Activated T-cell treated with anti-CD3 and anti-CD28 coated beads, Interleukin-2, amount 50 U/mL, for 4 hours (primary cell): Measurements from ENCODE around the gene ZFYVE19. TPM values are rescaled to one million over a fixed set of nuclear protein-coding genes. Genes with fewer than 3 reads are reported as not detected.

Source experiments
- ATAC-seq, 2 donors: fragments of 200-7000 bp; cut with Tn5 transposase; one replicate each; pipeline ENCODE4 v1.10.0; 2021
- DNase-seq: peaks from one replicate; pipeline ENCODE4 v3.0.0-alpha.2; 2020
- H3K27me3 Mint-ChIP-seq: one replicate; pipeline ENCODE4 v1.8.0; 2021; ENCODE audit warnings: low read depth, mixed read lengths
- H3K36me3 Mint-ChIP-seq: one replicate; pipeline ENCODE4 v1.8.0; 2022; ENCODE audit warnings: mixed read lengths; ENCODE audit not compliant: insufficient read depth
- H3K4me1 Mint-ChIP-seq: one replicate; pipeline ENCODE4 v1.8.0; 2021; ENCODE audit warnings: low read depth, mixed read lengths
- H3K4me3 Mint-ChIP-seq: one replicate; pipeline ENCODE4 v1.8.0; 2021; ENCODE audit warnings: mild to moderate bottlenecking, moderate library complexity, mixed read lengths
- H3K9me3 Mint-ChIP-seq: one replicate; pipeline ENCODE4 v1.8.0; 2021; ENCODE audit warnings: mixed read lengths
- total RNA-seq, 3 donors: library from RNA; stranded (reverse); gene quantifications; one replicate each; pipeline ENCODE4 v1.2.1, GENCODE V29; 2021

ZFYVE19 gene
- total RNA-seq, 3 donors from 2014 or later, result 19.5 to 23.5 (median 20.3) TPM

- no peaks in the 10 kb centered on the region for H3K9me3 Mint-ChIP-seq
- no peak for ATAC-seq
- no peaks in the 10 kb centered on the region for H3K4me1 Mint-ChIP-seq
- no peak overlapping the region for H3K4me3 Mint-ChIP-seq
- no peak for DNase-seq
- H3K27me3 Mint-ChIP-seq, result no peaks in the 10 kb centered on the region
- H3K36me3 Mint-ChIP-seq, result peaks cover 7% of the 10 kb centered on the region
These were observed 12.2 kb downstream of the ZFYVE19 start for GRCh38 chr15:40819048-40819447.

- ATAC-seq (no peak), DNase-seq (no peak)
- no peaks in the 10 kb centered on the region for H3K4me1 Mint-ChIP-seq
- H3K4me3 Mint-ChIP-seq, result no peak overlapping the region
- no peaks in the 10 kb centered on the region for H3K9me3 Mint-ChIP-seq
- no peaks in the 10 kb centered on the region for H3K36me3 Mint-ChIP-seq
- H3K27me3 Mint-ChIP-seq, result no peaks in the 10 kb centered on the region
These were observed 14.3 kb downstream of the ZFYVE19 start for GRCh38 chr15:40821195-40821594.

GRCh38 chr15:40823572-40824343 is 16.9 kb downstream of the ZFYVE19 start:
- ATAC-seq (no peak), DNase-seq (no peak)
- no peaks in the 10 kb centered on the region for H3K36me3 Mint-ChIP-seq
- H3K9me3 Mint-ChIP-seq, result no peaks in the 10 kb centered on the region
- H3K4me1 Mint-ChIP-seq, result no peaks in the 10 kb centered on the region
- peaks cover 1% of the 10 kb centered on the region for H3K27me3 Mint-ChIP-seq
- no peak overlapping the region for H3K4me3 Mint-ChIP-seq

- no peaks in the 10 kb centered on the region for H3K36me3 Mint-ChIP-seq
- no peak overlapping the region for H3K4me3 Mint-ChIP-seq
- peaks cover 1% of the 10 kb centered on the region for H3K27me3 Mint-ChIP-seq
- DNase-seq (no peak), ATAC-seq (no peak)
- no peaks in the 10 kb centered on the region for H3K4me1 Mint-ChIP-seq
- no peaks in the 10 kb centered on the region for H3K9me3 Mint-ChIP-seq
These were observed 19.0 kb downstream of the ZFYVE19 start for GRCh38 chr15:40825661-40826422.

- Mint-ChIP-seq H3K27me3 (peaks cover 1% of the 10 kb centered on the region), H3K36me3 (no peaks in the 10 kb centered on the region), H3K4me1 (no peaks in the 10 kb centered on the region), H3K9me3 (no peaks in the 10 kb centered on the region), H3K4me3 (no peak overlapping the region)
- DNase-seq (no peak), ATAC-seq (no peak)
These were observed 19.7 kb downstream of the ZFYVE19 start for GRCh38 chr15:40826423-40827075.

GRCh38 chr15:40828447-40829036 is 21.7 kb downstream of the ZFYVE19 start, which contains the start of gene PPP1R14D:
Gene PPP1R14D (minus strand): TSS chr15:40828708. CDS start chr15:40828641, 67 bp downstream.
- DNase-seq (no peak), ATAC-seq (no peak)
- no peak within 1 kb of the TSS for H3K4me3 Mint-ChIP-seq
- no peaks in the 10 kb centered on the region for H3K9me3 Mint-ChIP-seq
- H3K27me3 Mint-ChIP-seq, result peaks cover 1% of the 10 kb centered on the region
- no peaks in the 10 kb centered on the region for H3K4me1 Mint-ChIP-seq
- H3K36me3 Mint-ChIP-seq, result no peaks in the 10 kb centered on the region

GRCh38 chr15:40829115-40829514 is 22.2 kb downstream of the ZFYVE19 start:
- Mint-ChIP-seq H3K4me3 (no peak overlapping the region), H3K4me1 (no peaks in the 10 kb centered on the region), H3K9me3 (no peaks in the 10 kb centered on the region), H3K27me3 (peaks cover 1% of the 10 kb centered on the region), H3K36me3 (no peaks in the 10 kb centered on the region)
- DNase-seq, result no peak
- ATAC-seq, result no peak

GRCh38 chr15:40830884-40831283 is 24.0 kb downstream of the ZFYVE19 start:
- no peak for DNase-seq
- no peak overlapping the region for H3K4me3 Mint-ChIP-seq
- no peaks in the 10 kb centered on the region for H3K36me3 Mint-ChIP-seq
- ATAC-seq, result no peak
- no peaks in the 10 kb centered on the region for H3K4me1 Mint-ChIP-seq
- peaks cover 1% of the 10 kb centered on the region for H3K27me3 Mint-ChIP-seq
- H3K9me3 Mint-ChIP-seq, result no peaks in the 10 kb centered on the region

GRCh38 chr15:40831861-40832260 is 25.0 kb downstream of the ZFYVE19 start:
- H3K27me3 Mint-ChIP-seq, result peaks cover 1% of the 10 kb centered on the region
- H3K4me1 Mint-ChIP-seq, result no peaks in the 10 kb centered on the region
- H3K9me3 Mint-ChIP-seq, result no peaks in the 10 kb centered on the region
- H3K4me3 Mint-ChIP-seq, result no peak overlapping the region
- ATAC-seq (no peak), DNase-seq (no peak)
- no peaks in the 10 kb centered on the region for H3K36me3 Mint-ChIP-seq

- no peak overlapping the region for H3K4me3 Mint-ChIP-seq
- no peaks in the 10 kb centered on the region for H3K4me1 Mint-ChIP-seq
- ATAC-seq (no peak), DNase-seq (no peak)
- H3K9me3 Mint-ChIP-seq, result no peaks in the 10 kb centered on the region
- H3K27me3 Mint-ChIP-seq, result peaks cover 1% of the 10 kb centered on the region
- no peaks in the 10 kb centered on the region for H3K36me3 Mint-ChIP-seq
These were observed 26.0 kb downstream of the ZFYVE19 start for GRCh38 chr15:40832903-40833302.

GRCh38 chr15:40836020-40836419 is 29.1 kb downstream of the ZFYVE19 start:
- DNase-seq (no peak), ATAC-seq (no peak)
- Mint-ChIP-seq H3K27me3 (peaks cover 2% of the 10 kb centered on the region), H3K36me3 (no peaks in the 10 kb centered on the region), H3K9me3 (no peaks in the 10 kb centered on the region), H3K4me1 (no peaks in the 10 kb centered on the region), H3K4me3 (no peak overlapping the region)

GRCh38 chr15:40838756-40839155 is 31.9 kb downstream of the ZFYVE19 start:
- H3K9me3 Mint-ChIP-seq, result no peaks in the 10 kb centered on the region
- ATAC-seq (no peak), DNase-seq (no peak)
- peaks cover 11% of the 10 kb centered on the region for H3K27me3 Mint-ChIP-seq
- H3K4me3 Mint-ChIP-seq, result no peak overlapping the region
- peaks cover 4% of the 10 kb centered on the region for H3K4me1 Mint-ChIP-seq
- H3K36me3 Mint-ChIP-seq, result no peaks in the 10 kb centered on the region

- Mint-ChIP-seq H3K4me1 (peaks cover 14% of the 10 kb centered on the region), H3K36me3 (no peaks in the 10 kb centered on the region), H3K9me3 (no peaks in the 10 kb centered on the region), H3K4me3 (no peak overlapping the region), H3K27me3 (peaks cover 14% of the 10 kb centered on the region)
- ATAC-seq, result no peak
- no peak for DNase-seq
These were observed 34.9 kb downstream of the ZFYVE19 start for GRCh38 chr15:40841741-40842140.

- H3K27me3 Mint-ChIP-seq, result peaks cover 14% of the 10 kb centered on the region
- H3K36me3 Mint-ChIP-seq, result no peaks in the 10 kb centered on the region
- H3K4me1 Mint-ChIP-seq, result peaks cover 26% of the 10 kb centered on the region
These were observed 36.5 kb downstream of the ZFYVE19 start for GRCh38 chr15:40843261-40843884.

More at GRCh38 chr15:40843261-40843884, 36.5 kb downstream of the ZFYVE19 start:
- Mint-ChIP-seq H3K9me3 (no peaks in the 10 kb centered on the region), H3K4me3 (peak overlapping the region; percentile 77)
- no peak for ATAC-seq
- DNase-seq, result no peak
